Measurements from ENCODE around the gene TGFBI.

DNA sequence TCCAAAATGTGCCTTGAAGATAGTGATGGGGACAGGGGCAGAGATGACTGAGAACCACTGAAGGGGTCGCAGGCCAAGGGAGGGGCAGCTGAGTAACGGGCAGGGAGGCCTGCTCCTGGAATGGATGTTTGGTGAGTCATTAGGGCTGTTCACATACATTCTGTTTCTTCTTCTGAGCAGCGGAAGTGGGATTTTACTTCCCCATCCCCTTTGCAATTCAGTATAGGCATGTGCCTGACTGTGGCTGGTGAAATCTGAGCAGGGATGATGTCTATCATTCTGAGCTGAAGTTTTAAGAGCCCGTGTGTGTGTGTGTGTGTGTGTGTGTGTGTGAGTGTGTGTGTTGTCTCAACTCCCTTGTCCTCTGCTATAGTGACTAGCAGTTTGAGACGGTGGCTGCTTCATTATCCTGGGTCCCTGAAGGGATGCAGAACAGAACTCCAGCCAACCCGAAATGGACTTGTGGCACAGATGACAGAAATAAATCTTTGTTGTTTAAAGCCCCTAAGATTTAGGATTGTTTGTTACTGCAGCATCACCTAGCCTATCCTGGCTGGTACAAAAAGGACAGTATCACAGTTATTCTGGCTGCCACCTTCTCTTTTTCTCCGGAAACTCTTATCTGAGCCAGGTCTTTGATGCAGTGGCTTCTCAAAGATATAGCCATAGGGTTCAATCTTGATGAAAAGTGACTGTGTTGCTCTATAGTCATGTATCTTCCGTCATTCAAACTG is 29.2 kb upstream of the TGFBI start:
- TF ChIP-seq, protein P1, sequence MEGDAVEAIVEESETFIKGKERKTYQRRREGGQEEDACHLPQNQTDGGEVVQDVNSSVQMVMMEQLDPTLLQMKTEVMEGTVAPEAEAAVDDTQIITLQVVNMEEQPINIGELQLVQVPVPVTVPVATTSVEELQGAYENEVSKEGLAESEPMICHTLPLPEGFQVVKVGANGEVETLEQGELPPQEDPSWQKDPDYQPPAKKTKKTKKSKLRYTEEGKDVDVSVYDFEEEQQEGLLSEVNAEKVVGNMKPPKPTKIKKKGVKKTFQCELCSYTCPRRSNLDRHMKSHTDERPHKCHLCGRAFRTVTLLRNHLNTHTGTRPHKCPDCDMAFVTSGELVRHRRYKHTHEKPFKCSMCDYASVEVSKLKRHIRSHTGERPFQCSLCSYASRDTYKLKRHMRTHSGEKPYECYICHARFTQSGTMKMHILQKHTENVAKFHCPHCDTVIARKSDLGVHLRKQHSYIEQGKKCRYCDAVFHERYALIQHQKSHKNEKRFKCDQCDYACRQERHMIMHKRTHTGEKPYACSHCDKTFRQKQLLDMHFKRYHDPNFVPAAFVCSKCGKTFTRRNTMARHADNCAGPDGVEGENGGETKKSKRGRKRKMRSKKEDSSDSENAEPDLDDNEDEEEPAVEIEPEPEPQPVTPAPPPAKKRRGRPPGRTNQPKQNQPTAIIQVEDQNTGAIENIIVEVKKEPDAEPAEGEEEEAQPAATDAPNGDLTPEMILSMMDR (IDR thresholded peaks at IDR 0.05): no peak
- no peak for TF ChIP-seq POLR2A (IDR thresholded peaks at IDR 0.05)

Measured in adrenal gland (tissue), 5 donors.